HepG2 (cell line): ENCODE data around the gene HAGH. TPM values are rescaled to one million over a fixed set of nuclear protein-coding genes. Genes with fewer than 3 reads are reported as not detected.

Experiments used
- ATAC-seq: fragments of 200-7000 bp; cut with Tn5 transposase; 3 replicates; pipeline ENCODE4 v1.9.1; 2020; ENCODE audit warnings: mild to moderate bottlenecking, moderate library complexity
- BruUV-seq: library from RNA; stranded (reverse); fragments of 400-500 nt; replicated peaks from 2 replicates; lab custom pipeline; 2021; lab: Mats Ljungman, UMichigan
- CTCF ChIA-PET: fragments of 300-600 bp; formaldehyde crosslinking; extraction: SDS; loops from one replicate; lab custom pipeline; 2021; ENCODE audit warnings: low total read pairs, inconsistent platforms, low intra/inter-chr PET ratio; lab: Yijun Ruan, JAX
- POLR2A ChIA-PET: fragments of 350-600 bp; sonication (Branson Sonifier 250); formaldehyde crosslinking; loops from one replicate; lab custom pipeline; 2020; ENCODE audit warnings: antibody characterized with exemption, inconsistent platforms; lab: Yijun Ruan, JAX
- DNase-seq: peaks from one replicate; pipeline ENCODE4 v3.0.0-alpha.2; 2015; ENCODE audit warnings: low spot score
- FAIRE-seq: peaks from 3 replicates; lab custom pipeline; 2011; peaks lifted over from hg19 to GRCh38; lab: Jason Lieb, UNC
- H2AFZ ChIP-seq: one replicate; pipeline ENCODE4 v1.6.1; 2011; ENCODE audit warnings: low read length, inconsistent platforms
- H3K27ac ChIP-seq: fragments of 300-600 bp; 3 replicates; pipeline ENCODE4 v1.8.0; 2011; ENCODE audit warnings: mixed run types, mild to moderate bottlenecking, mixed read lengths, low read length, inconsistent platforms; ENCODE audit not compliant: insufficient read depth; ENCODE audit errors: extremely low read length
- H3K27me3 ChIP-seq, 2 experiments: fragments of 200-600 bp in 1 of 2; 2 replicates in 1 of 2; 3 replicates in 1 of 2; pipeline versions ENCODE4 v1.6.0 to v1.8.0; 2011; ENCODE audit warnings: low read length in 2 of 2, mild to moderate bottlenecking in 2 of 2, moderate library complexity in 2 of 2, inconsistent platforms in 1 of 2; ENCODE audit not compliant: insufficient read depth in 2 of 2, control insufficient read depth in 1 of 2
- H3K36me3 ChIP-seq, 2 experiments: fragments of 200-600 bp in 1 of 2; replicated peaks in 1 of 2; 2 replicates in 1 of 2; 3 replicates in 1 of 2; pipeline versions ENCODE4 v1.5.1 to v1.8.0; 2011; ENCODE audit warnings: low read length in 2 of 2, inconsistent platforms in 1 of 2; ENCODE audit not compliant: insufficient read depth in 2 of 2, control insufficient read depth in 1 of 2
- H3K4me1 ChIP-seq: 2 replicates; pipeline ENCODE4 v1.5.1; 2012; ENCODE audit warnings: low read length, inconsistent platforms; ENCODE audit not compliant: insufficient read depth
- H3K4me2 ChIP-seq: 2 replicates; pipeline ENCODE4 v1.6.0; 2011; ENCODE audit warnings: low read depth, low read length, inconsistent platforms
- H3K4me3 ChIP-seq, 3 experiments: fragments of 200-600 bp in 1 of 3; sonication (generic), shearing (Covaris generic) in 1 of 3; replicated peaks in 1 of 3; 2 replicates each; pipeline ENCODE4 v1.5.1; 2011 to 2016; ENCODE audit warnings: low read length in 3 of 3, inconsistent platforms in 2 of 3, low read depth in 2 of 3, mild to moderate bottlenecking in 2 of 3, control low read depth in 1 of 3, mixed read lengths in 1 of 3; ENCODE audit not compliant: insufficient read depth in 1 of 3
- H3K79me2 ChIP-seq: one replicate; pipeline ENCODE4 v1.6.1; 2011; ENCODE audit warnings: low read length, inconsistent platforms; ENCODE audit not compliant: insufficient read depth
- H3K9ac ChIP-seq: 2 replicates; pipeline ENCODE4 v1.6.0; 2011; ENCODE audit warnings: mild to moderate bottlenecking, low read depth, low read length, inconsistent platforms; ENCODE audit not compliant: insufficient read depth
- H3K9me3 ChIP-seq: 2 replicates; pipeline ENCODE4 v1.5.1; 2012; ENCODE audit warnings: mild to moderate bottlenecking, low read length
- H4K20me1 ChIP-seq: 2 replicates; pipeline ENCODE4 v1.6.0; 2011; ENCODE audit warnings: inconsistent platforms, mild to moderate bottlenecking, low read length, moderate library complexity; ENCODE audit not compliant: insufficient read depth
- ARHGAP35 ChIP-seq: sonication (generic); formaldehyde crosslinking; IDR thresholded peaks from 2 replicates; pipeline ENCODE4 v1.9.0; 2022; ENCODE audit warnings: mild to moderate bottlenecking, inconsistent platforms, moderate library complexity, missing genetic modification reagents, borderline replicate concordance
- IRF2 ChIP-seq: IDR thresholded peaks from 2 replicates; pipeline ENCODE4 v1.6.1; 2018; ENCODE audit warnings: missing genetic modification reagents, missing compliant biosample characterization
- NFIC ChIP-seq: IDR thresholded peaks from 2 replicates; pipeline ENCODE4 v1.6.1; 2012; ENCODE audit warnings: mild to moderate bottlenecking, low read length, inconsistent platforms
- RBFOX2 ChIP-seq: fragments of 200-400 bp; formaldehyde crosslinking; IDR thresholded peaks from 2 replicates; pipeline ENCODE4 v1.6.1; 2017; ENCODE audit warnings: low read depth, mild to moderate bottlenecking, low read length
- RCOR2 ChIP-seq: IDR thresholded peaks from 2 replicates; pipeline ENCODE4 v1.6.1; 2016; ENCODE audit warnings: missing biosample characterization, missing genetic modification reagents
- SALL1 ChIP-seq: sonication (generic); formaldehyde crosslinking; IDR thresholded peaks from 2 replicates; pipeline ENCODE4 v1.8.0; 2022; ENCODE audit warnings: mild to moderate bottlenecking, missing genetic modification reagents
- TEAD3 ChIP-seq: optimal IDR thresholded peaks from 2 replicates; pipeline ENCODE3; 2016; ENCODE audit warnings: borderline replicate concordance
- ZFAT ChIP-seq: sonication (generic); formaldehyde crosslinking; conservative IDR thresholded peaks from 2 replicates; pipeline ENCODE4 v1.8.1; 2023; ENCODE audit warnings: missing genetic modification reagents, inconsistent platforms
- ZNF12 ChIP-seq: sonication (generic); formaldehyde crosslinking; IDR thresholded peaks from 2 replicates; pipeline ENCODE4 v1.5.0; 2020; ENCODE audit warnings: missing genetic modification reagents
- ZNF33A ChIP-seq: sonication (generic); formaldehyde crosslinking; IDR thresholded peaks from 2 replicates; pipeline ENCODE4 v1.5.1; 2020; ENCODE audit warnings: missing genetic modification reagents, mild to moderate bottlenecking, moderate library complexity, borderline replicate concordance
- ZNF446 ChIP-seq: sonication (generic); formaldehyde crosslinking; IDR thresholded peaks from 2 replicates; pipeline ENCODE4 v1.5.0; 2020; ENCODE audit warnings: mild to moderate bottlenecking, missing genetic modification reagents
- ZNF737 ChIP-seq: sonication (generic); formaldehyde crosslinking; IDR thresholded peaks from 2 replicates; pipeline ENCODE4 v1.5.0; 2020; ENCODE audit warnings: missing genetic modification reagents, mild to moderate bottlenecking, borderline replicate concordance
- ZSCAN21 ChIP-seq: sonication (generic); formaldehyde crosslinking; IDR thresholded peaks from 2 replicates; pipeline ENCODE4 v1.8.0; 2022; ENCODE audit warnings: mild to moderate bottlenecking, missing genetic modification reagents, moderate library complexity, borderline replicate concordance
- WGBS: methylation state at CpG from one replicate; pipeline ENCODE4 v1.1.6; 2017; ENCODE audit warnings: low lambda C conversion rate; 5-methylcytosine and 5-hydroxymethylcytosine counted together
- in situ Hi-C: cut with HindIII; loops from 2 replicates; pipeline ENCODE4 v1.10.0; 2017; ENCODE audit warnings: low pct_unique_long_range_greater_than_20kb; ENCODE audit not compliant: extremely low pct_ligation_motif_present
- intact Hi-C: fragments of 100-400 bp; cut with micrococcal nuclease; formaldehyde crosslinking; loops from one replicate; pipeline ENCODE4 v1.10.0; 2022; ENCODE audit not compliant: unreplicated experiment
- polyA plus RNA-seq, 8 experiments: library from polyadenylated mRNA; depleted of rRNA in 3 of 8; stranded (reverse) in 7 of 8; unstranded in 1 of 8; fragments of >200 nt; fragmentation: Illumina TruSeq in 4 of 8; extraction: Trizol in 4 of 8; gene quantifications; 2 replicates each; pipeline versions ENCODE4 v1.2.1 to v1.2.3, GENCODE V29; 2011 to 2016; ENCODE audit warnings: low read depth in 4 of 8, missing spikeins in 1 of 8, mixed read lengths in 1 of 8; ENCODE audit not compliant: insufficient read depth in 1 of 8
- total RNA-seq, 5 experiments: library from RNA; depleted of rRNA; stranded (reverse); fragments of >200 nt; fragmentation: Illumina TruSeq; extraction: Trizol; gene quantifications; 2 replicates each; pipeline ENCODE4 v1.2.3, GENCODE V29; 2016; ENCODE audit warnings: low read depth in 1 of 5
- TF ChIP-seq, protein P1 (sequence below): sonication (generic); formaldehyde crosslinking; IDR thresholded peaks from 2 replicates; pipeline ENCODE4 v1.5.0; 2020; ENCODE audit warnings: mild to moderate bottlenecking, missing genetic modification reagents, moderate library complexity
- TF ChIP-seq, protein P2 (sequence below): sonication (generic); formaldehyde crosslinking; IDR thresholded peaks from 2 replicates; pipeline ENCODE4 v1.4.0; 2020; ENCODE audit warnings: missing genetic modification reagents, mild to moderate bottlenecking, borderline replicate concordance

The HAGH gene
- total and polyA plus RNA-seq, 2 of the 13 experiments (the other 11 are each of a cell fraction or from before 2014, with no cell fraction given): 70.4 to 95.4 TPM

GRCh38 chr16:1812732-1813163 lies 13.9 kb downstream of the HAGH start (continued):
- TF ChIP-seq, protein P1, sequence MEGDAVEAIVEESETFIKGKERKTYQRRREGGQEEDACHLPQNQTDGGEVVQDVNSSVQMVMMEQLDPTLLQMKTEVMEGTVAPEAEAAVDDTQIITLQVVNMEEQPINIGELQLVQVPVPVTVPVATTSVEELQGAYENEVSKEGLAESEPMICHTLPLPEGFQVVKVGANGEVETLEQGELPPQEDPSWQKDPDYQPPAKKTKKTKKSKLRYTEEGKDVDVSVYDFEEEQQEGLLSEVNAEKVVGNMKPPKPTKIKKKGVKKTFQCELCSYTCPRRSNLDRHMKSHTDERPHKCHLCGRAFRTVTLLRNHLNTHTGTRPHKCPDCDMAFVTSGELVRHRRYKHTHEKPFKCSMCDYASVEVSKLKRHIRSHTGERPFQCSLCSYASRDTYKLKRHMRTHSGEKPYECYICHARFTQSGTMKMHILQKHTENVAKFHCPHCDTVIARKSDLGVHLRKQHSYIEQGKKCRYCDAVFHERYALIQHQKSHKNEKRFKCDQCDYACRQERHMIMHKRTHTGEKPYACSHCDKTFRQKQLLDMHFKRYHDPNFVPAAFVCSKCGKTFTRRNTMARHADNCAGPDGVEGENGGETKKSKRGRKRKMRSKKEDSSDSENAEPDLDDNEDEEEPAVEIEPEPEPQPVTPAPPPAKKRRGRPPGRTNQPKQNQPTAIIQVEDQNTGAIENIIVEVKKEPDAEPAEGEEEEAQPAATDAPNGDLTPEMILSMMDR (CRISPR knock-in tag): peak; percentile 91

DNA sequence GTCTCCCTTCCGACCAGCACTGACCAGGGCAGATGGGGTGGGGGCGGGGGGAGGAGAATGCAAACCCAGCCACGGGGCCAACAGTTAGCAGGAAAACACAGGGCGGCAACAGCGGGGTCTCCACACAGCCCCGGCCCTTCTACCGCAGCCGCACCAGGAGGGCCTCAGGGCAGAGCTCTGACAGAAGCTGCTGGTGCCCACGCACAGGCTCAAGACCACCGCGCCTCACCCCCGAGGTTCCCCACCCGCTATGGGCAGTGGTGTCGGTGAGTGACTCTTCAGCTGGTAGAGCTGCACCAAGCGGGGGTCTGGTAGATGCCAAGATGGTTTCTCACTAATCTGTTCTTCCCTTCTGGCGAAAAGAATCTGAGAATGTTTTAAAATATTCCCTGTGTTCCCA lies 16.1 kb downstream of the HAGH start:
- Histone ChIP-seq H3K9ac (no peak overlapping the region), H4K20me1 (peaks cover 5% of the 10 kb centered on the region; the same call in 1 of the 2 replicates), H3K27ac (no peak overlapping the region), H3K9me3 (no peaks in the 10 kb centered on the region), H3K36me3 (peaks cover 11 to 31% of the 10 kb centered on the region in 2 experiments; a peak in 4 of 5 replicates), H3K79me2 (no peaks in the 10 kb centered on the region), H3K27me3 (no peaks in the 10 kb centered on the region), H3K4me1 (peaks cover 10% of the 10 kb centered on the region), H2AFZ (no peak overlapping the region), H3K4me3 (no peak overlapping the region), H3K4me2 (no peak overlapping the region)
- CTCF ChIA-PET: no interaction called here
- FAIRE-seq (no peak), ATAC-seq (no peak), DNase-seq (no peak)
- no TSS peak for BruUV-seq
- in situ Hi-C loops: no loop called here
- POLR2A ChIA-PET: no interaction called here
- WGBS: 100% methylated on average over 8 of the region's 16 CpGs
- TF ChIP-seq ZNF12 (CRISPR knock-in tag): no peak
- 0 out of 2 replicates have a peak, but pooled peaks have one; percentile 30 for TF ChIP-seq RBFOX2
- intact Hi-C loops: loop anchor here (5.0 kb wide), 1 partner anchor 38 kb away; the partner anchor contains the start of genes EME2, MRPS34 and NME3

DNA sequence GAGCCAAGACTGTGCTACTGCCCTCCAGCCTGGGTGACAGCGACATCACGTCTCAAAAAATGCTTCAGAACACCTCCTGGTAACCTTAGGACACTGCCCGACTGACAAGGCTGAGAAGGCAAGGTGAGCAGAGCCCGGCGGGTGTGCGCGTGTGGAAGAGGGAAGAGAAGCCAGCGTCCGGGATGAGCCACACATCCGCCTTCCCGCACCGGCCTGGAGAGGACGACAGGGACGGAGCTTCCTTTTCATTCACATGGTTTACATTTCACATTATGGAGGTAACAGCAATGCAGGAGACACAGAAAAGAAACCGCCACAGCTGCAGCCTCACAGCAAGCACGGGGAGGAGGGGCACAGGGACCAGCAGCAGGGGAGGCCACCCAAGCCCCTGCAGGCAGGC lies 16.5 kb downstream of the HAGH start:
- H3K79me2 ChIP-seq: no peaks in the 10 kb centered on the region
- H3K4me3 ChIP-seq: no peak overlapping the region
- H3K27me3 ChIP-seq: no peaks in the 10 kb centered on the region
- H3K9ac ChIP-seq: no peak overlapping the region
- no peak overlapping the region for H3K4me2 ChIP-seq
- 95% methylated on average over 16 of the region's 16 CpGs for WGBS
- intact Hi-C loops: loop anchor here (5.0 kb wide), 1 partner anchor 38 kb away; the partner anchor contains the start of genes EME2, MRPS34 and NME3
- H3K27ac ChIP-seq: no peak overlapping the region
- peaks cover 10% of the 10 kb centered on the region for H3K4me1 ChIP-seq
- ChIA-PET POLR2A (no interaction called here), CTCF (no interaction called here)
- H3K9me3 ChIP-seq: no peaks in the 10 kb centered on the region
- ATAC-seq (no peak), FAIRE-seq (no peak), DNase-seq (no peak)
- H2AFZ ChIP-seq: no peak overlapping the region
- in situ Hi-C loops: no loop called here
- BruUV-seq: no TSS peak
- peaks cover 11 to 27% of the 10 kb centered on the region in 2 experiments; a peak in 4 of 5 replicates for H3K36me3 ChIP-seq
- peaks cover 5% of the 10 kb centered on the region; the same call in 1 of the 2 replicates for H4K20me1 ChIP-seq
- TF ChIP-seq SALL1 (no peak), NFIC (no peak), ZSCAN21 (CRISPR knock-in tag) (no peak), ZNF737 (no peak), TEAD3 (CRISPR knock-in tag) (no peak), IRF2 (no peak), ARHGAP35 (CRISPR knock-in tag) (no peak), ZFAT (CRISPR knock-in tag) (no peak), ZNF446 (CRISPR knock-in tag) (no peak), ZNF33A (CRISPR knock-in tag) (no peak), RCOR2 (CRISPR knock-in tag) (no peak)
- TF ChIP-seq, protein P2, sequence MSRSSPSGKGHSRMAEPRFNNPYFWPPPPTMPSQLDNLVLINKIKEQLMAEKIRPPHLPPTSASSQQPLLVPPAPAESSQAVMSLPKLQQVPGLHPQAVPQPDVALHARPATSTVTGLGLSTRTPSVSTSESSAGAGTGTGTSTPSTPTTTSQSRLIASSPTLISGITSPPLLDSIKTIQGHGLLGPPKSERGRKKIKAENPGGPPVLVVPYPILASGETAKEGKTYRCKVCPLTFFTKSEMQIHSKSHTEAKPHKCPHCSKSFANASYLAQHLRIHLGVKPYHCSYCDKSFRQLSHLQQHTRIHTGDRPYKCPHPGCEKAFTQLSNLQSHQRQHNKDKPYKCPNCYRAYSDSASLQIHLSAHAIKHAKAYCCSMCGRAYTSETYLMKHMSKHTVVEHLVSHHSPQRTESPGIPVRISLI (CRISPR knock-in tag): no peak
